Mesendoderm (in vitro differentiated cells): ENCODE results near the gene GJB6.

Source experiments
- DNase-seq: peaks from one replicate; pipeline ENCODE4 v3.0.0; 2013
- H2AK5ac ChIP-seq: 2 replicates; pipeline ENCODE4 v1.6.1; 2013; ENCODE audit warnings: low read length, inconsistent platforms
- H2BK120ac ChIP-seq: 2 replicates; pipeline ENCODE4 v1.6.1; 2013; ENCODE audit warnings: low read depth, mild to moderate bottlenecking, low read length, moderate library complexity, mixed read lengths
- H2BK15ac ChIP-seq: replicated peaks from 2 replicates; pipeline ENCODE4 v1.6.1; 2013; ENCODE audit warnings: low read depth, mild to moderate bottlenecking, moderate library complexity
- H2BK5ac ChIP-seq: 2 replicates; pipeline ENCODE4 v1.6.1; 2013; ENCODE audit warnings: low read length, inconsistent platforms
- H3K18ac ChIP-seq: 2 replicates; pipeline ENCODE4 v1.6.1; 2013; ENCODE audit warnings: mild to moderate bottlenecking, low read length, mixed read lengths
- H3K23ac ChIP-seq: one replicate; pipeline ENCODE4 v1.6.1; 2013; ENCODE audit warnings: low read length
- H3K27ac ChIP-seq: 2 replicates; pipeline ENCODE4 v1.5.1; 2013; ENCODE audit warnings: low read depth, mild to moderate bottlenecking, inconsistent platforms, low read length, moderate library complexity
- H3K27me3 ChIP-seq: 2 replicates; pipeline ENCODE4 v1.6.1; 2013; ENCODE audit warnings: low read length, control low read depth, mild to moderate bottlenecking, inconsistent platforms; ENCODE audit not compliant: insufficient read depth, poor library complexity
- H3K36me3 ChIP-seq: 2 replicates; pipeline ENCODE4 v1.6.1; 2013; ENCODE audit warnings: low read length, inconsistent platforms; ENCODE audit not compliant: control insufficient read depth, insufficient read depth
- H3K4ac ChIP-seq: one replicate; pipeline ENCODE4 v1.6.1; 2013; ENCODE audit warnings: low read depth, mild to moderate bottlenecking, low read length, moderate library complexity
- H3K4me1 ChIP-seq: 2 replicates; pipeline ENCODE4 v1.6.1; 2013; ENCODE audit warnings: low read depth, low read length, inconsistent platforms; ENCODE audit not compliant: control insufficient read depth
- H3K4me2 ChIP-seq: 2 replicates; pipeline ENCODE4 v1.6.1; 2013; ENCODE audit warnings: low read length
- H3K4me3 ChIP-seq: 2 replicates; pipeline ENCODE4 v1.5.1; 2013; ENCODE audit warnings: mild to moderate bottlenecking, low read length
- H3K56ac ChIP-seq: one replicate; pipeline ENCODE4 v1.6.1; 2013; ENCODE audit warnings: low read length
- H3K79me1 ChIP-seq: 2 replicates; pipeline ENCODE4 v1.6.1; 2013; ENCODE audit warnings: low read length, inconsistent platforms
- H3K79me2 ChIP-seq: 2 replicates; pipeline ENCODE4 v1.6.1; 2013; ENCODE audit warnings: mild to moderate bottlenecking, low read length; ENCODE audit not compliant: control insufficient read depth, insufficient read depth
- H3K9ac ChIP-seq: 2 replicates; pipeline ENCODE4 v1.6.1; 2013; ENCODE audit warnings: low read length, inconsistent platforms
- H4K5ac ChIP-seq: one replicate; pipeline ENCODE4 v1.6.1; 2013; ENCODE audit warnings: low read length
- H4K8ac ChIP-seq: one replicate; pipeline ENCODE4 v1.6.1; 2013; ENCODE audit warnings: low read depth, mild to moderate bottlenecking, control low read depth, low read length, moderate library complexity
- WGBS: extraction: QIAGEN DNeasy Blood & Tissue Kit; methylation state at CpG from one replicate; pipeline ENCODE4 v1.1.7; 2013; ENCODE audit warnings: low lambda C conversion rate, missing lambda C conversion rate; ENCODE audit not compliant: insufficient coverage; ENCODE audit errors: extremely low coverage; 5-methylcytosine and 5-hydroxymethylcytosine counted together

GJB6 gene

GRCh38 chr13:20174656-20175405 is 57.3 kb downstream of the GJB6 start:
- WGBS, result no CpG with 5 or more reads among the region's 22 CpGs
- Histone ChIP-seq H2BK15ac (no peak overlapping the region), H3K9ac (no peak overlapping the region)

GRCh38 chr13:20173116-20173746 is 58.9 kb downstream of the GJB6 start:
- no peak overlapping the region for H4K5ac ChIP-seq
- DNase-seq, result no peak
- no peak overlapping the region for H2BK120ac ChIP-seq
- H3K56ac ChIP-seq, result no peak overlapping the region
- H3K4me3 ChIP-seq, result no peak overlapping the region
- H2BK15ac ChIP-seq, result no peak overlapping the region
- H3K27ac ChIP-seq, result no peak overlapping the region
- no peaks in the 10 kb centered on the region for H3K4me1 ChIP-seq
- H2AK5ac ChIP-seq, result no peak overlapping the region
- H4K8ac ChIP-seq, result no peak overlapping the region
- no peaks in the 10 kb centered on the region for H3K79me1 ChIP-seq
- no peak overlapping the region for H3K23ac ChIP-seq
- H3K4me2 ChIP-seq, result no peak overlapping the region
- H3K79me2 ChIP-seq, result no peaks in the 10 kb centered on the region
- WGBS, result no CpG with 5 or more reads among the region's 8 CpGs
- H3K4ac ChIP-seq, result no peak overlapping the region
- H3K9ac ChIP-seq, result no peak overlapping the region
- H3K27me3 ChIP-seq, result no peaks in the 10 kb centered on the region
- no peak overlapping the region for H3K18ac ChIP-seq
- no peak overlapping the region for H2BK5ac ChIP-seq
- H3K36me3 ChIP-seq, result no peaks in the 10 kb centered on the region

More at GRCh38 chr13:20174656-20175405, 57.3 kb downstream of the GJB6 start:
- no peak overlapping the region for H2AK5ac ChIP-seq
- H4K5ac ChIP-seq, result no peak overlapping the region
- no peak overlapping the region for H2BK5ac ChIP-seq
- no peaks in the 10 kb centered on the region for H3K4me1 ChIP-seq
- H3K23ac ChIP-seq, result peak overlapping the region; percentile 19
- no peaks in the 10 kb centered on the region for H3K79me1 ChIP-seq
- no peak overlapping the region for H2BK120ac ChIP-seq
- DNase-seq, result peak; percentile 76
- no peaks in the 10 kb centered on the region for H3K36me3 ChIP-seq
- H3K4me2 ChIP-seq, result no peak overlapping the region
- no peak overlapping the region for H3K4me3 ChIP-seq
- H3K4ac ChIP-seq, result no peak overlapping the region
- H3K27me3 ChIP-seq, result no peaks in the 10 kb centered on the region
- no peak overlapping the region for H3K56ac ChIP-seq
- H3K79me2 ChIP-seq, result no peaks in the 10 kb centered on the region
- H3K27ac ChIP-seq, result no peak overlapping the region
- H3K18ac ChIP-seq, result no peak overlapping the region
- no peak overlapping the region for H4K8ac ChIP-seq
